AG09309 (cell line): ENCODE data around the gene ADRM1.

Source experiments
- DNase-seq: peaks from one replicate; pipeline ENCODE4 v3.0.0-alpha.2; 2010; ENCODE audit warnings: low read depth
- H3K4me3 ChIP-seq: 2 replicates; pipeline ENCODE4 v1.5.1; 2011; ENCODE audit warnings: mild to moderate bottlenecking, low read depth, low read length, moderate library complexity; ENCODE audit not compliant: control insufficient read depth
- CTCF ChIP-seq: IDR thresholded peaks from 2 replicates; pipeline ENCODE4 v1.5.1; 2011; ENCODE audit warnings: mild to moderate bottlenecking, low read depth, low read length, inconsistent platforms; ENCODE audit not compliant: insufficient read depth, control insufficient read depth; ENCODE audit errors: missing control alignments

The ADRM1 gene

GRCh38 chr20:62357187-62357667 is 54.4 kb downstream of the ADRM1 start:
- H3K4me3 ChIP-seq = no peak overlapping the region
- TF ChIP-seq CTCF = no peak
- DNase-seq = no peak

GRCh38 chr20:62357681-62358080 is 54.9 kb downstream of the ADRM1 start:
- TF ChIP-seq CTCF = no peak
- H3K4me3 ChIP-seq = no peak overlapping the region

More at GRCh38 chr20:62357681-62358080, 54.9 kb downstream of the ADRM1 start:
- DNase-seq = no peak
